22Rv1 (cell line): ENCODE measurements around the gene YTHDF2.
"Not testable (repeated sequence)": the region's sequence is repeated elsewhere in the genome, so short reads cannot be mapped to it uniquely, and the experiment has no call there.

Experiments
- H3K27ac ChIP-seq: fragments of 450-650 bp; 2 replicates; pipeline ENCODE4 v1.5.1; 2017
- ZFX ChIP-seq: fragments of 450-650 bp; IDR thresholded peaks from 2 replicates; pipeline ENCODE4 v1.6.1; 2017; ENCODE audit warnings: antibody characterized with exemption, borderline replicate concordance
- TF ChIP-seq, protein P1 (sequence below): fragments of 450-650 bp; IDR thresholded peaks from 2 replicates; pipeline ENCODE4 v1.5.1; 2017; ENCODE audit warnings: mild to moderate bottlenecking

The YTHDF2 gene

GRCh38 chr1:28781305-28781704, 44.6 kb downstream of the YTHDF2 start:
- H3K27ac ChIP-seq: no peak overlapping the region
- TF ChIP-seq, protein P1, sequence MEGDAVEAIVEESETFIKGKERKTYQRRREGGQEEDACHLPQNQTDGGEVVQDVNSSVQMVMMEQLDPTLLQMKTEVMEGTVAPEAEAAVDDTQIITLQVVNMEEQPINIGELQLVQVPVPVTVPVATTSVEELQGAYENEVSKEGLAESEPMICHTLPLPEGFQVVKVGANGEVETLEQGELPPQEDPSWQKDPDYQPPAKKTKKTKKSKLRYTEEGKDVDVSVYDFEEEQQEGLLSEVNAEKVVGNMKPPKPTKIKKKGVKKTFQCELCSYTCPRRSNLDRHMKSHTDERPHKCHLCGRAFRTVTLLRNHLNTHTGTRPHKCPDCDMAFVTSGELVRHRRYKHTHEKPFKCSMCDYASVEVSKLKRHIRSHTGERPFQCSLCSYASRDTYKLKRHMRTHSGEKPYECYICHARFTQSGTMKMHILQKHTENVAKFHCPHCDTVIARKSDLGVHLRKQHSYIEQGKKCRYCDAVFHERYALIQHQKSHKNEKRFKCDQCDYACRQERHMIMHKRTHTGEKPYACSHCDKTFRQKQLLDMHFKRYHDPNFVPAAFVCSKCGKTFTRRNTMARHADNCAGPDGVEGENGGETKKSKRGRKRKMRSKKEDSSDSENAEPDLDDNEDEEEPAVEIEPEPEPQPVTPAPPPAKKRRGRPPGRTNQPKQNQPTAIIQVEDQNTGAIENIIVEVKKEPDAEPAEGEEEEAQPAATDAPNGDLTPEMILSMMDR: no peak
- TF ChIP-seq ZFX: no peak

GRCh38 chr1:28782011-28782410, 45.3 kb downstream of the YTHDF2 start:
- no peak overlapping the region for H3K27ac ChIP-seq
- TF ChIP-seq, protein P1: no peak
- TF ChIP-seq ZFX: no peak

- H3K27ac ChIP-seq: no peak overlapping the region
- TF ChIP-seq, protein P1: no peak
- no peak for TF ChIP-seq ZFX
These were observed 46.6 kb downstream of the YTHDF2 start for GRCh38 chr1:28783363-28783762.

- TF ChIP-seq, protein P1: no peak
- no peak for TF ChIP-seq ZFX
- no peak overlapping the region for H3K27ac ChIP-seq
These were observed 52.7 kb downstream of the YTHDF2 start for GRCh38 chr1:28789412-28789811.

DNA sequence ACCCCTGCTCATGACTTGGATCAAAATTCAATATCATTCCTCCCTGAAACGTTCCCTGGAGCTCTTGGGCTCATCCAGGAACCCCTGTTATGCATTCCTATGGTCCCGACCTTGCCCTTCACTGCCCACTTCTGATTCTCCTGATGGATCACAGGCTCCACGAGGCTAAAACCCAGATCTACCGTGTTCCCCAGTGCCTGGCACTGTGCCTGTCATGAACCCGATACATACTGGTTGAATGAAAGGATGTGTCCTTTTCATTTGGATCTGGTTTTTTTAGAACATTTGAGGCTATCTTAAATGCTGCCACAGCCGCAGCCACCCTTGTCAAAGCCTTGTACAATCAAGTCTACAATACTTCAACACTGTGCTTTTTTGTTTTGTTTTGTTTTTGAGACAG, 53.1 kb downstream of the YTHDF2 start:
- H3K27ac ChIP-seq: no peak overlapping the region
- TF ChIP-seq, protein P1: no peak
- no peak for TF ChIP-seq ZFX

GRCh38 chr1:28790377-28791035, 53.8 kb downstream of the YTHDF2 start:
- TF ChIP-seq, protein P1: no peak
- no peak for TF ChIP-seq ZFX
- H3K27ac ChIP-seq: no peak overlapping the region

DNA sequence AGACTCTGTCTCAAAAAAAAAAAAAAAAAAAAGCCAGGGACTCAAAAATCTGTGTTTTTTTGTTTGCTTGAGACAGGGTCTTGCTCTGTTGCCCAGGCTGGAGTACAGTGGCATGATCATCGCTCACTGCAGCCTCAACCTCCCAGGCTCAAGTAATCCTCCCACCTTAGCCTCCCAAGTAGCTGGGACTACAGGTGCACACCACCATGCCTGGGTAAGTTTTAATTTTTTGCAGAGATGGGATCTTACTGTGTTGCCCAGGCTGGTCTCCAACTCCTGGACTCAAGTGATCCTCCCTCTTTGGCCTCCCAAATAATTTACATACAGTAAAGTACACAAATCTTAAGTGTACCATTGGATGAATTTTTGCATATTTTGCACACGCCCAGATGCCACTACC, 55.2 kb downstream of the YTHDF2 start:
- H3K27ac ChIP-seq: not testable (repeated sequence)

DNA sequence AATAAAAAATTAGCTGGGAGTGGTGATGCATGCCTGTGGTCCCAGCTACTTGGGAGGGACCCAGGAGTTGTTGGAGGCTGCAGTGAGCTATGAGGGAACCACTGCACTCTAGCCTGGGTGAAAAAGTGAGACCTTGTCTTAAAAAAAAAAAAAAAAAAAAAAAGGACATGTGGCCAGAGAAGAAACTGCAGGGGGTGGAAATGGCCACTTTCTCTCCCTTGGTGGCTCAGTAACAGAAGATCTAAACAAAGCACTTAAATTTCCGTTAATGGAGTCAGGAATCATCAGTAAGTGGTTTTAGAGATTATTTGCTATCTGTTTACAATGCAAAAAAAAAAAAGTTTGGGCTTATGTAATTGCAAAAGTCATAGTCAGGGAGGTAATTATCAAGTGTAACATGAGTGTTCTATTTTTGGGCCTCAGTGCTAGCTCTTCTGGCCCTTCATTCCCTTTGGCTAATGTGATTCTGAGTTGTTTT, 55.9 kb downstream of the YTHDF2 start:
- no peak for TF ChIP-seq ZFX
- TF ChIP-seq, protein P1: no peak
- no peak overlapping the region for H3K27ac ChIP-seq

- H3K27ac ChIP-seq: not testable (repeated sequence)
These were observed 57.8 kb downstream of the YTHDF2 start for GRCh38 chr1:28794582-28794981.
